Breast epithelium (tissue), 3 donors: Measurements from ENCODE around the gene LSM14B.

Experiments
- POLR2A ChIP-seq: fragments of 450-650 bp; IDR thresholded peaks from one replicate; pipeline ENCODE4 v1.6.1; 2016; ENCODE audit warnings: antibody characterized with exemption, mild to moderate bottlenecking, moderate library complexity
- POLR2AphosphoS5 ChIP-seq, 3 donors: sonication (generic); formaldehyde crosslinking; IDR thresholded peaks; one replicate each; pipeline ENCODE4 v1.6.1; 2017; ENCODE audit warnings: antibody characterized with exemption in 3 of 3

DNA sequence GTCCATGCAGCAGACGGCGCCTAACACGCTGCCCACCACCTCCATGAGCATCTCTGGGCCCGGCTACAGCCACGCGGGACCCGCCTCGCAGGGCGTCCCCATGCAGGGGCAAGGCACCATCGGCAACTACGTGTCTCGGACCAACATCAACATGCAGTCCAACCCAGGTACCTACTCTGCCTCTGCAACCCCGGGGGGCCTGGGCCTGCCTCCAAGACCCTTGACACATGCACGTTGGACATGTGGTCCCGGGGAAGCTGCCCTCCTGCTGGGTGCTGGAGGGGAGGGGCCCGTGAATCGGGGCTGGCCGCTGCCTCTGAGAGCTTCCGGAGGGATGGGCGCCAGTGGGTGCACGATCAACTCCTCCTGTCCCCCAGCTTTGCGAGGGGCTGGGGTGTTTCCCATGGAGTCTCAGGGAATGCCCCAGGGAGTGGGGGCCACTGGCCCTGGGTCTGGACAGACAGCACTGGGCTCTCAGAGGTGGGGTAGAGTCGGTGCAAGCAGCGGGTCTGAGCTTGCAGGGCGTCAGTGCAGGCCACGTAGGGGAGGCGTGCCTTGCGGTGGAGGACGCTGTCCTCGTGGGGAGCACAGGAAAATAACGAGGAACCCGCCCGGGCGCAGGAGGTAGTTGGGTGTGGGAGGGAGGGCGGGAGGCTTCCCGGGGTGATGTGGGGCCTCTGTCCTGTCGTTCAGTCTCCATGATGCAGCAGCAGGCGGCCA, 40.6 kb downstream of the LSM14B start:
- TF ChIP-seq POLR2AphosphoS5 (IDR thresholded peaks at IDR 0.05) = no peak
- no peak for TF ChIP-seq POLR2A
